Hindlimb muscle (tissue), 1 donor: ENCODE measurements around the gene ATP4B. TPM values are rescaled to one million over a fixed set of nuclear protein-coding genes. Genes with fewer than 3 reads are reported as not detected.
"Not testable (repeated sequence)": the region's sequence is repeated elsewhere in the genome, so short reads cannot be mapped to it uniquely, and the experiment has no call there.

Source experiments
- DNase-seq: peaks from one replicate; pipeline ENCODE4 v3.0.0-alpha.2; 2013
- polyA plus RNA-seq: library from polyadenylated mRNA; unstranded; fragments of 120-200 nt; gene quantifications from one replicate; pipeline ENCODE4 v1.2.1, GENCODE V29; 2013; ENCODE audit not compliant: insufficient read length

Gene ATP4B
- polyA plus RNA-seq, 1 donor, result not detected

DNA sequence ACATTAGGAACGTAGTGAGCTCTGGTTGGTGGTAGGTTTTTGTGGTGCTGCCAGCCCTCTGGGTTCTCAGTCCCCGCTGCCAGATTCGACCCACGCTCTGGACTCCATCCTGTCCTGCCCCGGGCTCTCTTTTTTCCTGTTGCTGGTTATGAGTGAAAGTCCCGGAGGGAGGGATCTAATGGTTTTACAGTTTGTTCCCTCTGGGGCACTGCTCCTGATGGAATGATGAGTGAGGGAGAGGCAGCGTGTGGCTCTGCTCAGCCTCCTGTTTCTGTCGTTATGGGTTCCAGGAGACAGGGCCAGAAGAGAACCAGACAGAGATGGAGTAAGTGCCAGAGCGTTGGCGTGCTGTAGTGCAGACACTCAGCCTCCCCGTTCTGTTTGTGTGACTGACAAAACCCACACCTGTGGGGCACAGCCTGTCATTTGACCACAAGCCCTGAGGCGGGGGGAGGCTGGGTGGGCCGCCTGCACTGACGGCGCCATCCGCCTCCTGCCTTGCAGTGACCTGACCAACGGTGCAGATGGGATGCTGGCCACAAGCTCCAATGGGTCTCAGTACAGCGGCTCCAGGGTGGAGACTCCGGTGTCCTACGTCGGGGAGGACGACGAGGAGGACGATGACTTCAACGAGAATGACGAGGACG lies 18.3 kb downstream of the ATP4B start:
- no peak for DNase-seq

- no peak for DNase-seq
Observed at GRCh38 chr13:113638806-113639205, 19.2 kb downstream of the ATP4B start.

GRCh38 chr13:113638173-113638746 lies 19.7 kb downstream of the ATP4B start:
- no peak for DNase-seq

- no peak for DNase-seq
Observed at GRCh38 chr13:113637262-113638160, 20.5 kb downstream of the ATP4B start.

- no peak for DNase-seq
Observed at GRCh38 chr13:113636266-113636963, 21.6 kb downstream of the ATP4B start.

GRCh38 chr13:113635709-113636108 lies 22.3 kb downstream of the ATP4B start:
- DNase-seq, result no peak

DNA sequence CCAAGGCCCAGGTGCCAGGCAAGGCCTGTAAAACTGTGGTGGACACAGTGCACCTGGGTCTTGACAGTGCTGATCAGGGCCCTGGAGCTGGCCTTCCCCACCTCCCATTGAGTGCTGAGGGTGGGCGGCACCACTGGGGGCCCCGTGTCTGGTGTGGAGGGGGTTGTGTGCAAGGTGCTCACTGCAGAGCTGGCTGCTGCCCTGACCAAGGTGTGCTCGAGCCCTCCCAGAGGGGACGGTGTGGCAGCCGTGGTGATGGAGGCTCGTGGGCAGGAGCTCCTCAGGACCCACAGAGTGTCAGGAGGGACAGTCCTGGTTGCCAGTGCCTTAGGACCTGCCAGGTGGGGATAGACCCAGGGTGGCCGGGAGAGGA lies 23.0 kb downstream of the ATP4B start:
- DNase-seq, result no peak

GRCh38 chr13:113634279-113635047 lies 23.5 kb downstream of the ATP4B start:
- DNase-seq, result no peak

- DNase-seq, result no peak
Observed at GRCh38 chr13:113633485-113633873, 24.5 kb downstream of the ATP4B start.

DNA sequence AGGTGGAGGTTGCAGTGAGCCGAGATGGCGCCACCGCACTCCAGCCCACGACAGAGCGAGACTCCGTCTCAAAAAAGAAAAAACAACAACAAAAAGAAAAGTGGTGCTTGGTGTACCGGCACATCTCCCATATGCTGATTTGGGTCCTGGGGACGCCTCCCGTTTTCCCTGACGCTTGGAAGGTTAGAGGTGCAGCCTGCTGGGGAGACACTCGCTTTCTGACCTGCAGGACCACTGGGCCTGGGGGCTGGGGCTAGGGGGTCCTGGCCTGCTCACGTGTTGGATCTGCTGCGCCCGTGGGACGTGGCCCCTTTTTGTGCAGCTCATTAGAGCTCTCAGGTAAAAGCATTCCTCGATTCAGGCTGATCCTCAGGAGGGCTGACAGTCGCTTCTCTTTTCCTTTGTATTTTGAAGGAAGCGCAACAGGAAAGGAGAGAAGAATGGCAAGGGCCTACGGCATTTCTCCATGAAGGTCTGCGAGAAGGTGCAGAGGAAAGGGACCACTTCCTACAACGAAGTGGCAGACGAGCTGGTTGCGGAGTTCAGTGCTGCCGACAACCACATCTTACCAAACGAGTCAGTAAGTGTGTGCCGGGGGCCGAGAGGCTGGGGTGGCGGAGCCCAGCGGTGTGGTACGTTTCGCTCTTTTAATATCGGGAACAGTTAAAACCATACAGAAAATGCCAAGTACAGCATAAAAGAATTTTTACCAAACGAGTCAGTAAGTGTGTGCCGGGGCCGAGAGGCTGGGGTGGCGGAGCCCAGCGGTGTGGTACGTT lies 25.1 kb downstream of the ATP4B start:
- DNase-seq, result no peak

DNA sequence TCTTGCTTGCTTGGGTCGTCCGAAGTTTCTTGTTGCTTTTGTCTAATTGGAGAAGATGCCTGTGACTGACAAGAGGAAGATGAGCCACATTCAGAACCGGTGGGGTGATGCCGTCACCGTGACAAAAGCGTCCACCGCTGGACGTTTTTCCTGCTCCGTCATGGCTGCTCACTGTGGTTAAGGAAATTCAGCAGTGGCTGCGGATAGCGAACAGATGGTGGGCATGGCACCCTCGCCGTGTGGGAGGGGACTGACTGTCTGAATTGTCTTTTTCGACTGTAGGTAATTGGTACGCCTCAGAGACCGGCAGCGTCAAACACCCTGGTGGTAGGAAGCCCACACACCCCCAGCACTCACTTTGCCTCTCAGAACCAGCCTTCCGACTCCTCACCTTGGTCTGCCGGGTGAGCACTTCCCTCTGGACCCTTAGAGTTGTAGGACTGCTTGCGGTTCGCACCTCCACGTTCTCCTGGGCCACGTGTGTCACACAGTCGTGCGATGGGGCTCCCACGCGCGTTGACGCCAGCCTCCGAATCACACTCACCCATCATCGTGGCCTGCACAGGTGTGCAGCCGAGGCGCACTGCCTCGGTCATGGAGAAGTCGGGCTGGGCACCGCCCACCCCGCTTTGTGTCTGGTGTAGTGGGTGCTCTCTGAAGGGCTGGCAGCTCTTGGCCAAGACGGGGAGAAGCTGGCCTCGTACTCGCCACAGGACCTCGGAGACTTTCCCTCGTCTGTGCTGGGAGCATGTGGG lies 26.5 kb downstream of the ATP4B start:
- no peak for DNase-seq

DNA sequence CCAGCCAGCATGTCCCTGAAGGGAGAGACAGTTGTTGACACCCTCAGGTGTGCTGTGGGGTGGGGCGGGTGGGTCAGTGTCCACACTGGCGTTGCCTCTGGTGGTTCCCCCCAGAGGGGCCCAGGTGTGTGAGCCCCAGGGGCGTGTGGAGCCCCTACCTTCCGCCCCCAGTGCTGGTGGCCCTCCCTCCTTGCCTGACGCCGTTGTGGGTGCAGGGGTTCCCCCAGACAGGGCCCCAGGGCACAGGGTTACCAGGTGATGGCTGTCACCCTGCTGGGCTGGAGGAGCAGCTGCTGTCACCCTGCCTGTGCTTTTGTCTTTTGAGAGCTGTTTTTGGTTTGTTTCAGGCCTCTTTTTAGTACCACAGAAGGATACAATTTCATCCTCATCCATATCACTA lies 27.2 kb downstream of the ATP4B start:
- no peak for DNase-seq

DNA sequence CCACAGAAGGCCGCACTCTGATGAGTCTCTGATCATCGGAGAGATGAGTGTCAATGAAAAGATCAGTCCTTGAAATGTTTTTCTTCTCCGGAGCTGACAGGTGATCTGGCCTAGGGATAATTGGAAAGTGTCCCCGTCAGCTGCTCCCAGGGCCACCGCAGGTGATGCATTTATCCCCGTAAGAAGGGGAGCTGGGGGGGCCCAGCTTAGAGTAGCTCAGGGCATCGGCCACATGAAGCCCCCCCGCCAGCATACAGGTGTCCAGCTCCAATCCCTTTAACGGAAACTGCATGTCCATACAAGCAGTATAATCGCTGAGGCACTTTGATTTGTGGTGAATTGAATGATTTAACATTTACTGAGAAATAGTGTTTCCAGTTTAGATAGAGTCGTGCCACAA lies 27.7 kb downstream of the ATP4B start:
- DNase-seq, result no peak

- DNase-seq, result no peak
Observed at GRCh38 chr13:113629866-113630265, 28.1 kb downstream of the ATP4B start.

- no peak for DNase-seq
Observed at GRCh38 chr13:113628291-113629270, 29.4 kb downstream of the ATP4B start.

GRCh38 chr13:113627136-113627535 lies 30.9 kb downstream of the ATP4B start:
- no peak for DNase-seq

GRCh38 chr13:113625965-113626721 lies 31.9 kb downstream of the ATP4B start:
- no peak for DNase-seq

DNA sequence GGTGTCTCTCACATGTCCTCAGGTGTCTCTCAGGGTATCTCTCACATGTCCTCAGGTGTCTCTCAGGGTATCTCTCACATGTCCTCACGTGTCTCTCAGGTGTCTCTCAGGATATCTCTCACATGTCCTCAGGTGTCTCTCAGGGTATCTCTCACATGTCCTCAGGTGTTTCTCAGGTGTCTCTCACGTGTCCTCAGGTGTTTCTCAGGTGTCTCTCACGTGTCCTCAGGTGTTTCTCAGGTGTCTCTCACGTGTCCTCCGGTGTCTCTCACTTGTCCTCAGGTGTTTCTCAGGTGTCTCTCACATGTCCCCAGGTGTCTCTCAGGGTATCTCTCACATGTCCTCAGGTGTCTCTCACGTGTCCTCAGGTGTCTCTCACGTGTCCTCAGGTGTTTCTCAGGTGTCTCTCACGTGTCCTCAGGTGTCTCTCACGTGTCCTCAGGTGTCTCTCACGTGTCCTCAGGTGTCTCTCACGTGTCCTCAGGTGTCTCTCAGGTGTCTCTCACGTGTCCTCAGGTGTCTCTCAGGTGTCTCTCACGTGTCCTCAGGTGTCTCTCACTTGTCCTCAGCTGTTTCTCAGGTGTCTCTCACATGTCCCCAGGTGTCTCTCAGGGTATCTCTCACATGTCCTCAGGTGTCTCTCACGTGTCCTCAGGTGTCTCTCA lies 33.2 kb downstream of the ATP4B start:
- DNase-seq, result not testable (repeated sequence)
